Measurements from ENCODE around the gene MPND. TPM values are rescaled to one million over a fixed set of nuclear protein-coding genes. Genes with fewer than 3 reads are reported as not detected.

The MPND gene
- total RNA-seq, 6 donors from 2014 or later: 7.7 to 37.1 (median 15.6) TPM

- WGBS, 2 donors: 94 to 100% methylated on average over 2 of the region's 2 CpGs
- peaks cover 0 to 4% (median under 1%) of the 10 kb centered on the region in 4 donors for H3K4me1 ChIP-seq
- H3K9me3 ChIP-seq: no peaks in the 10 kb centered on the region
- no peak overlapping the region for H3K4me3 ChIP-seq
- no peaks in the 10 kb centered on the region for H3K36me3 ChIP-seq
- DNase-seq (no peak), ATAC-seq (ENCODE audit: low FRiP score in 2 of 2) (no peak)
- H3K27ac ChIP-seq: no peak overlapping the region
- no peak for TF ChIP-seq CTCF (IDR thresholded peaks at IDR 0.05)
- TF ChIP-seq POLR2A (IDR thresholded peaks at IDR 0.05): no peak
- no peak for TF ChIP-seq POLR2AphosphoS5 (IDR thresholded peaks at IDR 0.05)
- no peak for TF ChIP-seq EP300 (IDR thresholded peaks at IDR 0.05)
- no peaks in the 10 kb centered on the region for H3K27me3 ChIP-seq
These were observed 24.2 kb upstream of the MPND start for GRCh38 chr19:4319067-4319718.

- no peaks in the 10 kb centered on the region for H3K36me3 ChIP-seq
- no peak for ATAC-seq (ENCODE audit: low FRiP score in 2 of 2)
- no peak overlapping the region for H3K27ac ChIP-seq
- no peak overlapping the region for H3K4me3 ChIP-seq
- H3K9me3 ChIP-seq: no peaks in the 10 kb centered on the region
- H3K27me3 ChIP-seq: no peaks in the 10 kb centered on the region
- WGBS, 2 donors: 97 to 100% methylated on average over 2 of the region's 2 CpGs
- TF ChIP-seq POLR2AphosphoS5 (IDR thresholded peaks at IDR 0.05) (no peak), POLR2A (IDR thresholded peaks at IDR 0.05) (no peak), EP300 (IDR thresholded peaks at IDR 0.05) (no peak), CTCF (IDR thresholded peaks at IDR 0.05) (no peak)
- no peaks in the 10 kb centered on the region for H3K4me1 ChIP-seq
- no peak for DNase-seq
These were observed 22.9 kb upstream of the MPND start for GRCh38 chr19:4320419-4320818.

GRCh38 chr19:4322942-4323665 lies 20.3 kb upstream of the MPND start:
- ATAC-seq (ENCODE audit: low FRiP score in 2 of 2): no peak
- H3K4me1 ChIP-seq: peaks cover 14 to 15% (median 14%) of the 10 kb centered on the region in 4 donors
- 75 to 80% methylated on average over 5 to 27 of the region's 37 CpGs for WGBS, 2 donors

GRCh38 chr19:4323692-4324091 lies 19.7 kb upstream of the MPND start:
- no peak for TF ChIP-seq POLR2A (IDR thresholded peaks at IDR 0.05)
- TF ChIP-seq CTCF (IDR thresholded peaks at IDR 0.05): no peak
- no peak for TF ChIP-seq EP300 (IDR thresholded peaks at IDR 0.05)
- no peak for TF ChIP-seq POLR2AphosphoS5 (IDR thresholded peaks at IDR 0.05)
- no peaks in the 10 kb centered on the region for H3K27me3 ChIP-seq
- no peaks in the 10 kb centered on the region for H3K36me3 ChIP-seq
- ATAC-seq (ENCODE audit: low FRiP score in 2 of 2) (no peak), DNase-seq (no peak)
- no peak overlapping the region for H3K27ac ChIP-seq
- H3K4me1 ChIP-seq: peaks cover 16 to 19% (median 18%) of the 10 kb centered on the region in 4 donors
- H3K9me3 ChIP-seq: no peaks in the 10 kb centered on the region
- H3K4me3 ChIP-seq: no peak overlapping the region
- 96% methylated on average over 8 to 9 of the region's 9 CpGs for WGBS, 2 donors

More at GRCh38 chr19:4322942-4323665, 20.3 kb upstream of the MPND start:
- H3K27ac ChIP-seq: no peak overlapping the region
- H3K4me3 ChIP-seq: no peak overlapping the region
- no peaks in the 10 kb centered on the region for H3K9me3 ChIP-seq
- DNase-seq: peak in 1 of 2 donors; percentile 78
- H3K27me3 ChIP-seq: no peaks in the 10 kb centered on the region
- no peaks in the 10 kb centered on the region for H3K36me3 ChIP-seq
- TF ChIP-seq POLR2AphosphoS5 (IDR thresholded peaks at IDR 0.05): no peak
- TF ChIP-seq POLR2A (IDR thresholded peaks at IDR 0.05): no peak
- no peak for TF ChIP-seq CTCF (IDR thresholded peaks at IDR 0.05)
- no peak for TF ChIP-seq EP300 (IDR thresholded peaks at IDR 0.05)
